Measurements from ENCODE around the gene NEK10.

DNA sequence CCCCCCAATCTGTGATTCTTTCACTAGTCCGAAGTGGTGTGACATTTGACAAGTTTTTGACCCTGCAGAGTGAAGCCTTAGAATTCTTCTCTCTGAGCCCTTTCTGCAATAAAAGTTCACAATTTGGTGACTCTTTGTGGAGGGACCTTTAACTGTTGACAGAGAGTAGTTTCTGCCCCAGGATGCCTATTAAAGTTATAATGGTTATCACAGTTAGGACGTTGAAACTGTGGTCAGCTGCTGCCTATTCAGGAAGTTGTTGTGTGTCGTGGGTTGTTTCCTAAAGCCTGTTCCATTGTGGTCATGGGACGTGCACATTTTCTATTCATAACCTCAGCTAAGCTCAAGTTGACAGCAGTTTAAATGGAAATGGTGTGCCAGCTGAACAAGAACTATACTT, 274.5 kb downstream of the NEK10 start:
- TF ChIP-seq POLR2A (IDR thresholded peaks at IDR 0.05; ENCODE audit: low read length) (no peak), GATA1 (IDR thresholded peaks at IDR 0.05; ENCODE audit: low read depth, low read length) (no peak)

Data from erythroblast (primary cell).